ENCODE results near the gene CALCOCO1.

CALCOCO1 gene

GRCh38 chr12:53752621-53753020 lies 25.4 kb upstream of the CALCOCO1 start:
- DNase-seq (ENCODE audit: low read depth in 2 of 3, low spot score in 2 of 3): no peak

- DNase-seq (ENCODE audit: low read depth in 2 of 3, low spot score in 2 of 3): no peak
These were observed 24.9 kb upstream of the CALCOCO1 start for GRCh38 chr12:53752192-53752601.

- no peak for DNase-seq (ENCODE audit: low read depth in 2 of 3, low spot score in 2 of 3)
These were observed 24.3 kb upstream of the CALCOCO1 start, which contains the start of gene CISTR for GRCh38 chr12:53751336-53752191. Gene CISTR, minus strand, starts transcription at chr12:53751979.

- DNase-seq (ENCODE audit: low read depth in 2 of 3, low spot score in 2 of 3): no peak
These were observed 23.6 kb upstream of the CALCOCO1 start for GRCh38 chr12:53750812-53751335.

- DNase-seq (ENCODE audit: low read depth in 2 of 3, low spot score in 2 of 3): no peak
These were observed 22.9 kb upstream of the CALCOCO1 start for GRCh38 chr12:53749986-53750811.

GRCh38 chr12:53748072-53748840 lies 21.0 kb upstream of the CALCOCO1 start:
- no peak for DNase-seq (ENCODE audit: low read depth in 2 of 3, low spot score in 2 of 3)

- DNase-seq (ENCODE audit: low read depth in 2 of 3, low spot score in 2 of 3): no peak
These were observed 19.8 kb upstream of the CALCOCO1 start for GRCh38 chr12:53747095-53747494.

- peak; percentile 55 to 86 (median 69) for DNase-seq (ENCODE audit: low read depth in 2 of 3, low spot score in 2 of 3)
These were observed 19.4 kb upstream of the CALCOCO1 start for GRCh38 chr12:53746592-53747092.

GRCh38 chr12:53744751-53745150 lies 17.5 kb upstream of the CALCOCO1 start:
- DNase-seq (ENCODE audit: low read depth in 2 of 3, low spot score in 2 of 3): no peak

- DNase-seq (ENCODE audit: low read depth in 2 of 3, low spot score in 2 of 3): no peak
These were observed 16.8 kb upstream of the CALCOCO1 start for GRCh38 chr12:53744130-53744441.

GRCh38 chr12:53743266-53744129 lies 16.2 kb upstream of the CALCOCO1 start:
- DNase-seq (ENCODE audit: low read depth in 2 of 3, low spot score in 2 of 3): no peak

GRCh38 chr12:53740130-53740491 lies 12.9 kb upstream of the CALCOCO1 start:
- DNase-seq (ENCODE audit: low read depth in 2 of 3, low spot score in 2 of 3): no peak

- DNase-seq (ENCODE audit: low read depth in 2 of 3, low spot score in 2 of 3): no peak
These were observed 12.2 kb upstream of the CALCOCO1 start for GRCh38 chr12:53739214-53740129.

GRCh38 chr12:53738406-53739213 lies 11.4 kb upstream of the CALCOCO1 start:
- no peak for DNase-seq (ENCODE audit: low read depth in 2 of 3, low spot score in 2 of 3)

- no peak for DNase-seq (ENCODE audit: low read depth in 2 of 3, low spot score in 2 of 3)
These were observed 10.7 kb upstream of the CALCOCO1 start for GRCh38 chr12:53737951-53738405.

- DNase-seq (ENCODE audit: low read depth in 2 of 3, low spot score in 2 of 3): no peak
These were observed 10.0 kb upstream of the CALCOCO1 start for GRCh38 chr12:53737093-53737808.

GRCh38 chr12:53736592-53736991 lies 9.3 kb upstream of the CALCOCO1 start:
- DNase-seq (ENCODE audit: low read depth in 2 of 3, low spot score in 2 of 3): no peak

GRCh38 chr12:53735556-53735955 lies 8.3 kb upstream of the CALCOCO1 start:
- no peak for DNase-seq (ENCODE audit: low read depth in 2 of 3, low spot score in 2 of 3)
